ENCODE results near the gene FBXO7. TPM values are rescaled to one million over a fixed set of nuclear protein-coding genes. Genes with fewer than 3 reads are reported as not detected.

FBXO7 gene
- total RNA-seq, 2 donors from 2014 or later: 82.8 to 128 TPM

- intact Hi-C loops (cut with DNase I): no loop called here
- H3K36me3 ChIP-seq: no peaks in the 10 kb centered on the region
- no peaks in the 10 kb centered on the region for H3K27me3 ChIP-seq (replicated peaks; ENCODE audit: insufficient read depth)
- no peaks in the 10 kb centered on the region for H3K4me1 ChIP-seq (replicated peaks)
- no peak for DNase-seq (ENCODE audit: low spot score)
- 60% methylated on average over 3 of the region's 3 CpGs for WGBS
- H3K4me3 ChIP-seq: no peak overlapping the region
- H3K9me3 ChIP-seq: no peaks in the 10 kb centered on the region
- TF ChIP-seq POLR2AphosphoS5 (IDR thresholded peaks at IDR 0.05): no peak
- TF ChIP-seq POLR2A (IDR thresholded peaks at IDR 0.05): no peak
- TF ChIP-seq CTCF (IDR thresholded peaks at IDR 0.05): no peak
- H3K27ac ChIP-seq: no peak overlapping the region
These were observed 12.2 kb downstream of the FBXO7 start for GRCh38 chr22:32486656-32487390.

- intact Hi-C loops (cut with DNase I): no loop called here
- TF ChIP-seq POLR2A (IDR thresholded peaks at IDR 0.05) (no peak), CTCF (IDR thresholded peaks at IDR 0.05) (no peak), POLR2AphosphoS5 (IDR thresholded peaks at IDR 0.05) (no peak)
These were observed 12.8 kb downstream of the FBXO7 start for GRCh38 chr22:32487461-32487860.

GRCh38 chr22:32489377-32489776, 14.8 kb downstream of the FBXO7 start:
- Histone ChIP-seq H3K9me3 (no peaks in the 10 kb centered on the region), H3K27ac (no peak overlapping the region), H3K27me3 (replicated peaks; ENCODE audit: insufficient read depth) (no peaks in the 10 kb centered on the region), H3K4me1 (replicated peaks) (no peaks in the 10 kb centered on the region), H3K36me3 (peaks cover 0 to 4% of the 10 kb centered on the region in 2 donors), H3K4me3 (no peak overlapping the region)
- 71% methylated on average over 2 of the region's 2 CpGs for WGBS
- intact Hi-C loops (cut with DNase I): no loop called here
- no peak for DNase-seq (ENCODE audit: low spot score)
- no peak for TF ChIP-seq CTCF (IDR thresholded peaks at IDR 0.05)
- TF ChIP-seq POLR2AphosphoS5 (IDR thresholded peaks at IDR 0.05): no peak
- no peak for TF ChIP-seq POLR2A (IDR thresholded peaks at IDR 0.05)

More at GRCh38 chr22:32487461-32487860, 12.8 kb downstream of the FBXO7 start:
- no peak overlapping the region for H3K4me3 ChIP-seq
- no peaks in the 10 kb centered on the region for H3K36me3 ChIP-seq
- no peak overlapping the region for H3K27ac ChIP-seq
- 81% methylated on average over 1 of the region's 1 CpG for WGBS
- H3K27me3 ChIP-seq (replicated peaks; ENCODE audit: insufficient read depth): no peaks in the 10 kb centered on the region
- no peaks in the 10 kb centered on the region for H3K9me3 ChIP-seq
- H3K4me1 ChIP-seq (replicated peaks): no peaks in the 10 kb centered on the region
- no peak for DNase-seq (ENCODE audit: low spot score)

GRCh38 chr22:32490279-32490678, 15.7 kb downstream of the FBXO7 start:
- H3K27ac ChIP-seq: no peak overlapping the region
- WGBS: 90% methylated on average over 6 of the region's 6 CpGs
- intact Hi-C loops (cut with DNase I): no loop called here
- DNase-seq (ENCODE audit: low spot score): no peak
- no peaks in the 10 kb centered on the region for H3K27me3 ChIP-seq (replicated peaks; ENCODE audit: insufficient read depth)
- TF ChIP-seq POLR2AphosphoS5 (IDR thresholded peaks at IDR 0.05) (no peak), CTCF (IDR thresholded peaks at IDR 0.05) (no peak)
- no peaks in the 10 kb centered on the region for H3K9me3 ChIP-seq
- no peaks in the 10 kb centered on the region for H3K4me1 ChIP-seq (replicated peaks)
- no peak overlapping the region for H3K4me3 ChIP-seq
- H3K36me3 ChIP-seq: peaks cover 0 to 4% of the 10 kb centered on the region in 2 donors

- Histone ChIP-seq H3K36me3 (peaks cover 0 to 4% of the 10 kb centered on the region in 2 donors), H3K4me3 (no peak overlapping the region), H3K27ac (no peak overlapping the region), H3K4me1 (replicated peaks) (no peaks in the 10 kb centered on the region), H3K9me3 (no peaks in the 10 kb centered on the region), H3K27me3 (replicated peaks; ENCODE audit: insufficient read depth) (no peaks in the 10 kb centered on the region)
- no peak for DNase-seq (ENCODE audit: low spot score)
- TF ChIP-seq POLR2A (IDR thresholded peaks at IDR 0.05): no peak
- TF ChIP-seq CTCF (IDR thresholded peaks at IDR 0.05): no peak
- TF ChIP-seq POLR2AphosphoS5 (IDR thresholded peaks at IDR 0.05): no peak
- intact Hi-C loops (cut with DNase I): no loop called here
- WGBS: 78% methylated on average over 2 of the region's 2 CpGs
These were observed 17.5 kb downstream of the FBXO7 start for GRCh38 chr22:32492111-32492510.

Data from prostate gland (tissue), 2 donors.